NB4 (cell line): ENCODE results near the gene VIPR2.

ENCODE experiments used
- DNase-seq: peaks from one replicate; pipeline ENCODE4 v3.0.0; 2010; ENCODE audit warnings: low read depth
- H3K4me3 ChIP-seq: one replicate; pipeline ENCODE4 v1.5.1; 2011; ENCODE audit warnings: mild to moderate bottlenecking, low read depth, low read length, moderate library complexity
- CTCF ChIP-seq: IDR thresholded peaks from one replicate; pipeline ENCODE4 v1.5.1; 2012; ENCODE audit warnings: low read depth, low read length
- MAX ChIP-seq: IDR thresholded peaks from 2 replicates; pipeline ENCODE4 v1.6.1; 2011; ENCODE audit warnings: low read depth, low read length
- MYC ChIP-seq: IDR thresholded peaks from 2 replicates; pipeline ENCODE4 v1.6.1; 2011; ENCODE audit warnings: low read depth, low read length
- POLR2A ChIP-seq: IDR thresholded peaks from 2 replicates; pipeline ENCODE4 v1.6.1; 2011; ENCODE audit warnings: mild to moderate bottlenecking; ENCODE audit not compliant: insufficient read length; ENCODE audit errors: extremely low read depth

The VIPR2 gene

GRCh38 chr7:159075563-159076238 lies 69.0 kb downstream of the VIPR2 start:
- H3K4me3 ChIP-seq = no peak overlapping the region
- no peak for TF ChIP-seq MYC
- no peak for DNase-seq

GRCh38 chr7:159071260-159071659 lies 73.4 kb downstream of the VIPR2 start:
- DNase-seq = no peak
- no peak for TF ChIP-seq MAX
- TF ChIP-seq POLR2A = no peak
- no peak for TF ChIP-seq CTCF
- no peak for TF ChIP-seq MYC
- H3K4me3 ChIP-seq = no peak overlapping the region

- peak; percentile 56 for DNase-seq
- no peak overlapping the region for H3K4me3 ChIP-seq
Measured at GRCh38 chr7:159070431-159071148, 74.1 kb downstream of the VIPR2 start.

GRCh38 chr7:159068893-159069448 lies 75.7 kb downstream of the VIPR2 start:
- no peak for DNase-seq
- TF ChIP-seq MYC = no peak
- no peak for TF ChIP-seq CTCF
- no peak for TF ChIP-seq POLR2A
- TF ChIP-seq MAX = no peak
- H3K4me3 ChIP-seq = no peak overlapping the region

More at GRCh38 chr7:159070431-159071148, 74.1 kb downstream of the VIPR2 start:
- no peak for TF ChIP-seq MYC
- TF ChIP-seq POLR2A = no peak
- no peak for TF ChIP-seq CTCF
- no peak for TF ChIP-seq MAX

GRCh38 chr7:159068488-159068811 lies 76.2 kb downstream of the VIPR2 start:
- TF ChIP-seq MAX = no peak
- TF ChIP-seq POLR2A = no peak
- no peak for TF ChIP-seq CTCF
- TF ChIP-seq MYC = no peak
- H3K4me3 ChIP-seq = peak overlapping the region; percentile 12
- peak; percentile 83 for DNase-seq

- H3K4me3 ChIP-seq = peak overlapping the region; percentile 12
- TF ChIP-seq MYC (no peak), CTCF (no peak), MAX (no peak), POLR2A (no peak)
- DNase-seq = peak; percentile 89
Measured at GRCh38 chr7:159067576-159068487, 76.8 kb downstream of the VIPR2 start.
